Upper lobe of right lung (tissue), 1 donor: ENCODE data around the gene LAMC3. TPM values are rescaled to one million over a fixed set of nuclear protein-coding genes. Genes with fewer than 3 reads are reported as not detected.

Source experiments
- ATAC-seq: fragments of 200-7000 bp; cut with Tn5 transposase; one replicate; pipeline ENCODE4 v1.9.1; 2020; ENCODE audit warnings: mild to moderate bottlenecking, moderate library complexity
- DNase-seq: peaks from one replicate; pipeline ENCODE4 v3.0.0-alpha.2; 2020
- H3K27ac ChIP-seq: fragments of 200-600 bp; one replicate; pipeline ENCODE4 v1.8.0; 2022
- H3K27me3 ChIP-seq: fragments of 200-600 bp; one replicate; pipeline ENCODE4 v1.8.0; 2022; ENCODE audit warnings: mild to moderate bottlenecking
- H3K36me3 ChIP-seq: fragments of 200-600 bp; one replicate; pipeline ENCODE4 v1.8.0; 2022
- H3K4me1 ChIP-seq: fragments of 200-600 bp; one replicate; pipeline ENCODE4 v1.8.0; 2022
- H3K4me3 ChIP-seq: fragments of 200-600 bp; one replicate; pipeline ENCODE4 v1.8.0; 2022; ENCODE audit warnings: mild to moderate bottlenecking
- H3K9me3 ChIP-seq: fragments of 200-600 bp; one replicate; pipeline ENCODE4 v1.8.0; 2022
- intact Hi-C: fragments of 100-400 bp; cut with DNase I; formaldehyde crosslinking; loops from one replicate; pipeline ENCODE4 v1.11.0; 2022
- total RNA-seq: library from RNA; stranded (reverse); fragmentation: NEBNext Ultra II Directional; extraction: Animal tissue kit (Norgen Biotek cat#: 25700); gene quantifications from one replicate; pipeline ENCODE4 v1.2.1, GENCODE V29; 2021
- TF ChIP-seq, protein P1 (sequence below): fragments of 200-600 bp; IDR thresholded peaks from one replicate; pipeline ENCODE4 v1.8.0; 2022; ENCODE audit warnings: antibody characterized with exemption
- donor health status: DM: no; HTN: yes; CAD: no; lungs with severe emphysema.

Gene LAMC3
- total RNA-seq, 1 donor from 2014 or later = 28.5 TPM

DNA sequence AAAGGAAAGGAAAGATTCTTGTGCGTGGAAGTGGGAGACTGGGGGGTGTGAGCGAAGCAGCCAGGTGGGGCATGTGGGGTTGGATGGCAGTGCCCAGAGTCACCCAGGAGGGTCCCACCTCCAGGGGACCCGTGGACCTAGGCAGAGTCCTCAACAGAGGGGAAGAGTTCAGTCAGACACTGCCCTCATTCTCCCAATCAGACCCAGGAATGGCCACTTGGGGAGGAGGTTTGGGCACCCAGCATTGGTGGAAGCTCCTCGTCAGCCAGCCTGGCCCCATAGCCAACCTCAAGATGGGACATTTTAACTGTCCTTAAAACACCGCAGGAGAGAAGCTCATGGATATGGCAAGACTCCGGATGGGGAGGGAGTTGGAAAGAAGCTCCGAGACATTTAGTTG is 21.9 kb upstream of the LAMC3 start:
- no peak for DNase-seq
- Histone ChIP-seq H3K4me3 (no peak overlapping the region), H3K27ac (no peak overlapping the region), H3K36me3 (no peaks in the 10 kb centered on the region), H3K9me3 (no peaks in the 10 kb centered on the region), H3K4me1 (no peaks in the 10 kb centered on the region), H3K27me3 (no peaks in the 10 kb centered on the region)
- intact Hi-C loops = no loop called here
- TF ChIP-seq, protein P1, sequence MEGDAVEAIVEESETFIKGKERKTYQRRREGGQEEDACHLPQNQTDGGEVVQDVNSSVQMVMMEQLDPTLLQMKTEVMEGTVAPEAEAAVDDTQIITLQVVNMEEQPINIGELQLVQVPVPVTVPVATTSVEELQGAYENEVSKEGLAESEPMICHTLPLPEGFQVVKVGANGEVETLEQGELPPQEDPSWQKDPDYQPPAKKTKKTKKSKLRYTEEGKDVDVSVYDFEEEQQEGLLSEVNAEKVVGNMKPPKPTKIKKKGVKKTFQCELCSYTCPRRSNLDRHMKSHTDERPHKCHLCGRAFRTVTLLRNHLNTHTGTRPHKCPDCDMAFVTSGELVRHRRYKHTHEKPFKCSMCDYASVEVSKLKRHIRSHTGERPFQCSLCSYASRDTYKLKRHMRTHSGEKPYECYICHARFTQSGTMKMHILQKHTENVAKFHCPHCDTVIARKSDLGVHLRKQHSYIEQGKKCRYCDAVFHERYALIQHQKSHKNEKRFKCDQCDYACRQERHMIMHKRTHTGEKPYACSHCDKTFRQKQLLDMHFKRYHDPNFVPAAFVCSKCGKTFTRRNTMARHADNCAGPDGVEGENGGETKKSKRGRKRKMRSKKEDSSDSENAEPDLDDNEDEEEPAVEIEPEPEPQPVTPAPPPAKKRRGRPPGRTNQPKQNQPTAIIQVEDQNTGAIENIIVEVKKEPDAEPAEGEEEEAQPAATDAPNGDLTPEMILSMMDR = no peak
- no peak for ATAC-seq

DNA sequence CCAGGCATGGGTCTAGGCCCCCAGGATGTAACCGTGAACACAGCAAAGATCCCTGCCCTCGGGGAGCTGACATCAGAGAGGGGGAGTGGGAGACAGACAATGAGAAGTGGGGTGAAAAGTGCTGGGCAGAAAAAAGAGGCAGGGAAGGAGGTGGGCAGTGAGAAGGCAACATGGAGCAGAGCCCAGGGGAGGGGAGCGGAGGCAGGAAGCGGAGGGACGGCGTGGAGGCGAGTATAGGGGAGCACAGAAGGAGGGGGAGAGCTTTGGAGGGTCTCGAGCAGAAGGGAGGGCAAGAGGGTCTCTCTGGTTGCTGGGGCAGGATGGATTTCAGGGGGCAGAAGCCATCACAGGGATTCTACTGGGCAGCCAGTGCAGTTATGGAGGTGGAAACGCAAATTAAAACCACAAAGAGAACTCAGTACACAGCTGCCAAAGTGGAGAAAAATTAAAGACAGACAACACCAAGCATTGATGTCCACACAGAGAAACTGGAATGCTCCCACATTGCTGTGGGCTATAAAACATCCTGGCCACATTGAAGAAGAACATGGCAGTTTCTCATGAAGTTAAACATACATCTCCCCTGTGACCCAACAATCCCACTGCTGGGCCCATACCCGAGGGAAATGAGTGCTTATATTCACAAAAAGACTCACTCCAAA is 21.1 kb upstream of the LAMC3 start:
- ATAC-seq (no peak), DNase-seq (no peak)
- Histone ChIP-seq H3K27me3 (no peaks in the 10 kb centered on the region), H3K4me3 (no peak overlapping the region), H3K9me3 (no peaks in the 10 kb centered on the region), H3K27ac (no peak overlapping the region), H3K4me1 (no peaks in the 10 kb centered on the region), H3K36me3 (no peaks in the 10 kb centered on the region)
- TF ChIP-seq, protein P1 = no peak
- intact Hi-C loops = no loop called here

DNA sequence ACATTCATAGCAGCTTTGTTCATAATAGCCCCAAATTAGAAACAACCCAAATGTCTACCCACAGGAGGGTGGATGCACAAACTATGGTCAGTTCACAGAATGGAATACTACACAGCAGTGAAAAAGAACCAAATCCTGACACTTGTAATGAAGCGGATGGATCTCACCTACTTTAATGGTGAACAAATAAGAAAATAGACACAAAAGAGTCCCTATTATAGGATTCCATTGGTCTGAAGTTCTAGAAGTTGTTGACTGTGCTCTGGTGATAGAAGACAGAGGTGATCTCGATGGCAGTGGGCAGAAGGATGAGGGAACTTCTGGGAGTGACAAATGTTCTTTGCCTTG is 20.6 kb upstream of the LAMC3 start:
- Histone ChIP-seq H3K36me3 (no peaks in the 10 kb centered on the region), H3K27me3 (no peaks in the 10 kb centered on the region), H3K27ac (no peak overlapping the region), H3K4me3 (no peak overlapping the region), H3K9me3 (no peaks in the 10 kb centered on the region), H3K4me1 (no peaks in the 10 kb centered on the region)
- DNase-seq = no peak
- intact Hi-C loops = no loop called here
- TF ChIP-seq, protein P1 = no peak
- no peak for ATAC-seq

DNA sequence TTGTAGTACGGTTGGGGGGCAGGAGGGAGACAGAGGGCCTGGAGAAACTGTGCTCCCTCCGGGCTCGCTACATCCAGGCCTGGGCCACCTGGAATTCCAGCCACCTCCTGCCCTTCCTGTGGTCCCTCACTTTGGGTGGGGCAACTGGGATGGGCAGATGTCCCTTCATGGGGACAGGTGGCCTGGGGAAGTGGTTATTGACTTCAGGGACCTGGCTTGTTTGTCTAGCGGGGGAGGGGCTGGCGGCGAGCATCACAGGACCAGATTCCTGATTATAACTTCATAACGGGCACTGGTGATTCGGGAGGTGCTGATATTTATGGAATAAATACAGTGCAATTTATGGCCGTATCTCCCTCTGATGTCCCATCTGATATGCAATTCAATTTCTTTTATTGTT is 20.1 kb upstream of the LAMC3 start:
- H3K27me3 ChIP-seq = no peaks in the 10 kb centered on the region
- ATAC-seq = no peak
- no peak for DNase-seq
- no peak overlapping the region for H3K27ac ChIP-seq
- no peak overlapping the region for H3K4me3 ChIP-seq
- TF ChIP-seq, protein P1 = no peak
- intact Hi-C loops = no loop called here
- H3K4me1 ChIP-seq = no peaks in the 10 kb centered on the region
- no peaks in the 10 kb centered on the region for H3K9me3 ChIP-seq
- no peaks in the 10 kb centered on the region for H3K36me3 ChIP-seq

DNA sequence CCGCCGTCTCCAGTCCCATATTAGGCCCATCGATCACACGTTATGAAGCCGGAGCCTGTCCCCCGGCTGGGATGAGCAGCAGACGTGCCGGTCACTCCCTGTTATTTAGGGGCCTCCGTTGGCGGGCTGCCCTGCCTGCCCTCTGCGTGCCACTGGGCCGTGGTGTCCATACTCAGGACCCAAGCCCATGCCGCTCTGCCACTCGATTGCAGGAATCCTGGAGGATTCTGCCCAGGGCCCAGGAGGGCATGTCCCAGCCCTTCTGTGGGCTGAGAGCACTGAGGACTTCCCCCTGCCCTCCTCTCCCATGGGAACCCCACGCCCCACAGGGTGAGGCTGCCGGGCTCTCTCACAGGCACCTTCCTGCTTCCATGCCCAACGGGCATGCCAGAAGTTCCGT is 19.6 kb upstream of the LAMC3 start:
- intact Hi-C loops = no loop called here

More for the DNA sequence above, 19.6 kb upstream of the LAMC3 start:
- no peak for DNase-seq
- ATAC-seq = no peak
- TF ChIP-seq, protein P1 = no peak
- Histone ChIP-seq H3K4me3 (no peak overlapping the region), H3K9me3 (no peaks in the 10 kb centered on the region), H3K27ac (no peak overlapping the region), H3K4me1 (no peaks in the 10 kb centered on the region), H3K27me3 (no peaks in the 10 kb centered on the region), H3K36me3 (no peaks in the 10 kb centered on the region)
